Choroid plexus epithelial cell (primary cell): Measurements from ENCODE around the gene CELF6.

Experiments
- DNase-seq: peaks from one replicate; pipeline ENCODE4 v3.0.0-alpha.2; 2010; ENCODE audit warnings: low read depth
- H3K4me3 ChIP-seq: 2 replicates; pipeline ENCODE4 v1.5.1; 2011; ENCODE audit warnings: low read depth, mild to moderate bottlenecking, control low read depth, low read length, moderate library complexity
- CTCF ChIP-seq: conservative IDR thresholded peaks from 2 replicates; pipeline ENCODE4 v1.5.1; 2011; ENCODE audit warnings: low read depth, mild to moderate bottlenecking, control low read depth, inconsistent platforms, low read length, moderate library complexity

CELF6 gene

GRCh38 chr15:72319985-72320671 is at the start of gene CELF6:
CELF6 (minus strand) TSS chr15:72320157; CDS start chr15:72319874, 283 bp downstream.
- DNase-seq = peak; percentile 78
- no peak for TF ChIP-seq CTCF
- peak within 1 kb of the TSS; percentile 62 for H3K4me3 ChIP-seq

- TF ChIP-seq CTCF = no peak
- no peak overlapping the region for H3K4me3 ChIP-seq
- DNase-seq = no peak
Observed at GRCh38 chr15:72368899-72369298, 48.9 kb upstream of the CELF6 start.

GRCh38 chr15:72368325-72368724 is 48.4 kb upstream of the CELF6 start:
- TF ChIP-seq CTCF = no peak
- no peak overlapping the region for H3K4me3 ChIP-seq
- DNase-seq = no peak

GRCh38 chr15:72365844-72366243 is 45.9 kb upstream of the CELF6 start:
- no peak for TF ChIP-seq CTCF
- H3K4me3 ChIP-seq = no peak overlapping the region
- DNase-seq = no peak

GRCh38 chr15:72361176-72361575 is 41.2 kb upstream of the CELF6 start:
- no peak for DNase-seq
- no peak for TF ChIP-seq CTCF
- H3K4me3 ChIP-seq = no peak overlapping the region

- TF ChIP-seq CTCF = no peak
- H3K4me3 ChIP-seq = no peak overlapping the region
- DNase-seq = peak; percentile 68
Observed at GRCh38 chr15:72358650-72359171, 38.8 kb upstream of the CELF6 start.

GRCh38 chr15:72358121-72358520 is 38.2 kb upstream of the CELF6 start:
- no peak overlapping the region for H3K4me3 ChIP-seq
- no peak for DNase-seq
- TF ChIP-seq CTCF = no peak
